Colonic mucosa (tissue), 4 donors: ENCODE measurements around the gene CNTFR. TPM values are rescaled to one million over a fixed set of nuclear protein-coding genes. Genes with fewer than 3 reads are reported as not detected.

ENCODE experiments used
- DNase-seq: peaks from one replicate; pipeline ENCODE4 v3.0.0-alpha.2; 2020
- H3K27ac ChIP-seq: fragments of 200-600 bp; one replicate; pipeline ENCODE4 v1.8.0; 2021
- H3K27me3 ChIP-seq: fragments of 200-600 bp; one replicate; pipeline ENCODE4 v1.8.0; 2021
- H3K36me3 ChIP-seq: fragments of 200-600 bp; one replicate; pipeline ENCODE4 v1.8.0; 2021
- H3K4me1 ChIP-seq: fragments of 200-600 bp; one replicate; pipeline ENCODE4 v1.8.0; 2021; ENCODE audit warnings: mild to moderate bottlenecking
- H3K4me3 ChIP-seq: fragments of 200-600 bp; one replicate; pipeline ENCODE4 v1.8.0; 2021
- H3K9ac ChIP-seq, 2 donors: one replicate each; pipeline ENCODE4 v1.7.0; 2013; ENCODE audit warnings: control low read depth in 2 of 2, low read depth in 2 of 2, low read length in 2 of 2
- H3K9me3 ChIP-seq: fragments of 200-600 bp; one replicate; pipeline ENCODE4 v1.8.0; 2021
- intact Hi-C: fragments of 100-400 bp; cut with DNase I; formaldehyde crosslinking; loops from one replicate; pipeline ENCODE4 v1.14.1; 2022
- total RNA-seq, 2 donors: library from RNA; stranded (reverse); fragmentation: NEBNext Ultra II Directional in 1 of 2; extraction: Animal tissue kit (Norgen Biotek cat#: 25700) in 1 of 2; gene quantifications; one replicate each; pipeline ENCODE4 v1.2.1, GENCODE V29; 2021
- TF ChIP-seq, protein P1 (sequence below): fragments of 200-600 bp; IDR thresholded peaks from one replicate; pipeline ENCODE4 v1.8.0; 2022; ENCODE audit warnings: antibody characterized with exemption, mild to moderate bottlenecking
- donor health status: healthy.
- donor health status: DM: no; HTN: no; CAD: no.
- donor health status: DM: no; HTN: no; CAD: no.

Gene CNTFR
- total RNA-seq, 2 donors from 2014 or later = 1.8 to 1.9 TPM

DNA sequence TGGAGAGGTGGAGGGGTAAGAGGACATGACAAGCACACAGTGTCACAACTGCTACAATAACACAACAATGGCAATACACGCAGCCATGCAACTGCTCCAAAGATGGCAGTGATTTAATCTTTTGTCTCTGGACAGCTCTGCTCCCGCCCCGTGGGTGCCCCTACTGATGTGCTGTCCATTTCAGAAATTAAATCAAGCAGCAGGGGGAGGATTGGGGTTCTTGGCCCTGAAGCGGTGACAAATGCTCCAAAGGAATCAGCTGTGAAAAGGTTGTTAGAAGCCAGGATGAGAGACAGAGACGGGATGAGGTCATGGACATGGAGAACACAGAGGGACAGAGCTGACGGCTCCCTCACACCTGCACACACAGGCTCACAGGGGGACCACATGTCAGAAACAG is 22.6 kb downstream of the CNTFR start:
- no peak for DNase-seq
- no peaks in the 10 kb centered on the region for H3K9me3 ChIP-seq
- H3K4me3 ChIP-seq = no peak overlapping the region
- TF ChIP-seq, protein P1, sequence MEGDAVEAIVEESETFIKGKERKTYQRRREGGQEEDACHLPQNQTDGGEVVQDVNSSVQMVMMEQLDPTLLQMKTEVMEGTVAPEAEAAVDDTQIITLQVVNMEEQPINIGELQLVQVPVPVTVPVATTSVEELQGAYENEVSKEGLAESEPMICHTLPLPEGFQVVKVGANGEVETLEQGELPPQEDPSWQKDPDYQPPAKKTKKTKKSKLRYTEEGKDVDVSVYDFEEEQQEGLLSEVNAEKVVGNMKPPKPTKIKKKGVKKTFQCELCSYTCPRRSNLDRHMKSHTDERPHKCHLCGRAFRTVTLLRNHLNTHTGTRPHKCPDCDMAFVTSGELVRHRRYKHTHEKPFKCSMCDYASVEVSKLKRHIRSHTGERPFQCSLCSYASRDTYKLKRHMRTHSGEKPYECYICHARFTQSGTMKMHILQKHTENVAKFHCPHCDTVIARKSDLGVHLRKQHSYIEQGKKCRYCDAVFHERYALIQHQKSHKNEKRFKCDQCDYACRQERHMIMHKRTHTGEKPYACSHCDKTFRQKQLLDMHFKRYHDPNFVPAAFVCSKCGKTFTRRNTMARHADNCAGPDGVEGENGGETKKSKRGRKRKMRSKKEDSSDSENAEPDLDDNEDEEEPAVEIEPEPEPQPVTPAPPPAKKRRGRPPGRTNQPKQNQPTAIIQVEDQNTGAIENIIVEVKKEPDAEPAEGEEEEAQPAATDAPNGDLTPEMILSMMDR = no peak
- no peaks in the 10 kb centered on the region for H3K4me1 ChIP-seq
- H3K9ac ChIP-seq = no peak overlapping the region
- H3K27ac ChIP-seq = no peak overlapping the region
- intact Hi-C loops = no loop called here
- H3K36me3 ChIP-seq = no peaks in the 10 kb centered on the region
- H3K27me3 ChIP-seq = no peaks in the 10 kb centered on the region

DNA sequence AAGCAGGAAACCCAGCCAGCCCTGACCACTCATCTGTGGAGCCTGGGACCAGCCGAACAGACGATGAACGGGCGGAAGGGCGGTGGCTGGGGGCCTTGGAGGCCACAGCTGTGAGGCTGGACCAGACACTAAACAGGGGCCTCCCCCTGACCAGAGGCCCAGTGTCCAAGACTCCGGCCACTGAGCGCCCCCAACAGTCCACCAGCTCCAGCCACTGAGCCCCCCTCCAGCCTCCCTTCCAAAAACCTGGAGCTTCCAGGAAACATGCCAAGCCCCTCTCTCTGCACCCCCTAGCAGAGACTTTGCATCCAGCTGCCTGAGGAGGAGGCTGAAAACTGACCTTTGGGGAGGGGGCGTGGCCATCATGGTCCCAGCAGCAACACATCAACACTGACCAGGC is 23.2 kb downstream of the CNTFR start:
- Histone ChIP-seq H3K4me3 (no peak overlapping the region), H3K27me3 (no peaks in the 10 kb centered on the region), H3K36me3 (no peaks in the 10 kb centered on the region), H3K4me1 (no peaks in the 10 kb centered on the region), H3K27ac (no peak overlapping the region), H3K9me3 (no peaks in the 10 kb centered on the region), H3K9ac (no peak overlapping the region)
- TF ChIP-seq, protein P1 = no peak
- intact Hi-C loops = no loop called here
- no peak for DNase-seq

DNA sequence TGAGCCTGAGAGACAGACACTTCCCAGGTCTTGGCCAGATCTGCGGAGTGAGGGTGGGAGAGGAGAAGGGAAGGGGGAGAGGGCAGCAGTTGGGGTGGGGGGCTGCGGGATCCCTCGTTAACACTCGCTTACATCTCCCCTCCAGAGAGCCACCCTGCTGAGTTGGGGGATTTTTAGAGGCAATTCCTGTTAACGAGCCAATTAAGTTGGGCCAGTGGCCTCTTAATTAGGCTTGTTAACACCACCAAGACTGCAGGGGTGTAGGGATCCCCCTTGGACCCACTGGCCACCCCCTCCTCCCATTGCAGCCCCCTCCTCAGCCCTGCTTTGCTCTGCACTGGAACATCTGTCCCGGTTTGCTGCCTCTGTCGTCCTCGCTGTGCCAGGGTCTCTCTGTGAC is 23.7 kb downstream of the CNTFR start:
- no peak overlapping the region for H3K27ac ChIP-seq
- H3K4me1 ChIP-seq = no peaks in the 10 kb centered on the region
- H3K9me3 ChIP-seq = no peaks in the 10 kb centered on the region
- no peak overlapping the region for H3K4me3 ChIP-seq
- H3K36me3 ChIP-seq = no peaks in the 10 kb centered on the region
- TF ChIP-seq, protein P1 = no peak
- DNase-seq = no peak
- intact Hi-C loops = no loop called here
- H3K9ac ChIP-seq = no peak overlapping the region
- H3K27me3 ChIP-seq = no peaks in the 10 kb centered on the region

DNA sequence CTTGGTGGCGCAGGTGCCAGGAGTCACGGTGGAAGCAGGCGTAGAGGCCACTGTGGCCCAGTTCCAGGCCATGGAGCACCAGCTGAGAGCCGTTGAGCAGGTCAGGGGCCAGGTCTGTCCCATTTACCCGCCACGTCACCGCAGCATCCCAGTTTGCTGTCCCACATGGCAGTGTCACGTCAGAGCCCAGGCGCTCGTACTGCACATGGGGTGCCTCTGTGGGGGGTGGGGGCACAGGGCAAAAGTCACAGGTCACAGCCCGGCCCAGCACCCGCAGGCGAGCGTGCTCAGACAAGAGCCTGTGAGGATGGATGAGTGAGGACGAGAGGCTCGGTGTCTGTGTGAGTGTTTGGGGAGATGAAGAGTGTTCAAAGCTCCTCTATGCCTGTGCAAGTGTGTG is 24.9 kb downstream of the CNTFR start:
- H3K27ac ChIP-seq = no peak overlapping the region
- no peaks in the 10 kb centered on the region for H3K36me3 ChIP-seq
- no peak for DNase-seq
- H3K27me3 ChIP-seq = peaks cover 3% of the 10 kb centered on the region
- TF ChIP-seq, protein P1 = no peak
- no peak overlapping the region for H3K4me3 ChIP-seq
- intact Hi-C loops = no loop called here
- H3K4me1 ChIP-seq = peaks cover 4% of the 10 kb centered on the region
- H3K9ac ChIP-seq = no peak overlapping the region
- no peaks in the 10 kb centered on the region for H3K9me3 ChIP-seq

DNA sequence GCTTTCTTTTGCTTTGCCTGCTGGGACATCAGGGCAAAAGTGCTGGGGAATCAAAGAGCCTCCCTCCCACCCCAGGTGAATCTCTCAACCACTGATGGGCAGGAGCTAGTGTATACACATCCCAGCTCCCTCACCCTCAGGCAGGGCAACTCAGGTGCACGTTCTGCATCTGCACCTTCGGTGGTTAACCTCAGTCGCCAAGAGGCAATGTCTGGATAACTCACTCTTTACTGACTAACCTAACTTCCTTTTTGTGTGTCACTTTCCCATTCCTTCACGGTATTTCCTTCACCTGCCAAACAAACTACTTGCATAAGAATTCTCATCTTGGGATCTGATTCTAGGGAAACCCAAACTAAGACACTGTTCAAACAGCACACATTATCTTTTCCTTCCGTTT is 26.3 kb downstream of the CNTFR start:
- Histone ChIP-seq H3K27ac (no peak overlapping the region), H3K4me1 (peaks cover 4% of the 10 kb centered on the region), H3K36me3 (no peaks in the 10 kb centered on the region), H3K27me3 (peaks cover 12% of the 10 kb centered on the region), H3K9ac (no peak overlapping the region), H3K4me3 (no peak overlapping the region), H3K9me3 (no peaks in the 10 kb centered on the region)
- TF ChIP-seq, protein P1 = no peak
- no peak for DNase-seq
- intact Hi-C loops = no loop called here
